ENCODE data around the gene ADCY9. TPM values are rescaled to one million over a fixed set of nuclear protein-coding genes. Genes with fewer than 3 reads are reported as not detected.

Gene ADCY9
- total and polyA plus RNA-seq, 12 donors, result 11.5 to 57.6 (median 42.7) TPM

DNA sequence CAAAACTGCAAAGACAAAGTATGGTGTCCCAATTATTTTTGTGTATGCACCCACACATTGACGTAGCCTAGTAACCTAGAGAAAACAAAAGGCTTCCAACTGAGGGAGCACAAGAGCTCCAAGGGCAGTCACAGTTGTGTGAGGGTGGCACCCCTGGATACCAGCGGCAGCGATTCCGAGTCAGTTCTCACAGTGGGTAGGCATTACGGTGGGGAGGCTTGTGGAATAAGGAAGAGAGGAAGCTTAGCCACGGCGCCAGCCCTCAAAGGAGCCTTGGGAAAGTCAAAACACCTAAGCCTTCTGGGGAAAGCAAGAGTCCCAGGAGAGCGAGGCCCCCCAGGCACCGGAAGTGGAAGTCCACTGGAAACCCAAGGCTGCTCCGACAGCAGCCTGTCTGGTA is 31.0 kb upstream of the ADCY9 start:
- intact Hi-C loops (cut with DNase I), result no loop called here
- DNase-seq (no peak), ATAC-seq (no peak)
- Histone ChIP-seq H3K27ac (no peak overlapping the region), H3K4me1 (no peaks in the 10 kb centered on the region), H3K9me3 (peaks cover 0 to 6% (median 0%) of the 10 kb centered on the region in 11 donors), H3K4me3 (no peak overlapping the region), H3K36me3 (no peaks in the 10 kb centered on the region), H3K27me3 (no peaks in the 10 kb centered on the region)
- 91 to 93% methylated on average over 9 to 10 of the region's 10 CpGs for WGBS, 2 donors
- TF ChIP-seq CTCF (IDR thresholded peaks at IDR 0.05), result no peak

DNA sequence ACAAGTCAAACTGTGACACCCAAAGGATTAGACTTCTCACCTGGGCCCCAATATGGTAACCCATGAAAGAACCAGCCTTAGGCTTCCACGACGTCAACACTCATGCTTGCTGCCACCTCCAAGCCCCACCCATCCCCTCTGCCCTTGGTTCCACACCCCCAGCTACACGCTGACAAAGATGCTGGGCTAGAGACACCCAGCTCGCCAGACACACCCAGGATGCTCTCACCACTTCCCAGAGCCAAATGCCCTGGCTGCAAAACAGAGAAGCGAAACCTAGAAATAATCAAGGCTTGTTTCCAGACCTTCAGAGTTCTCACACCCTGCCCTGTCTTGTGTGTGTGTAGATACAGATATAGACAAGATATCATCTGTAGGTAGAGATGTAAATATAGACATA is 26.0 kb upstream of the ADCY9 start:
- TF ChIP-seq CTCF (IDR thresholded peaks at IDR 0.05), result no peak
- no peaks in the 10 kb centered on the region for H3K4me1 ChIP-seq
- no peaks in the 10 kb centered on the region for H3K36me3 ChIP-seq
- intact Hi-C loops (cut with DNase I), result no loop called here
- no peak for ATAC-seq
- no peak for DNase-seq
- 74 to 80% methylated on average over 5 of the region's 5 CpGs for WGBS, 2 donors
- H3K27ac ChIP-seq, result no peak overlapping the region
- peaks cover 0 to 6% (median 0%) of the 10 kb centered on the region in 11 donors for H3K9me3 ChIP-seq
- H3K4me3 ChIP-seq, result no peak overlapping the region
- no peaks in the 10 kb centered on the region for H3K27me3 ChIP-seq

DNA sequence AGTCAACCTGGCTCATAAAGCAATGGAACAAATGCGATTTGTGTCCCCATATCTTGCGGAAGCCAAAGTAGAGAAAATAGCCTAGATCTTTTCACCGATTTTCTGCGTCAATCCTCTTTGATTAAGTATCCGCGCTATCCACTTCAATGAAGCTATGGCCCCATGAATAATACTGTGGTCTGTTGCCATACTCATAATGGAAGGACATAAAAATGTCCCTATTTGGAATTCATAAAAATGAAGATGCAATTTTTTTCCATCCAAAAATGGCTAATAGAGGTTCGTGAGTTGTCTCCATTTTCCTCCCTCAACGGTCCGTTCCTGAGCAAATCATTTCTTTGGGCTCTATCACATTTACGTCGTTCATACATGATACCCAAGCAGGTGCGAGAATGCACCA is 25.4 kb upstream of the ADCY9 start:
- Histone ChIP-seq H3K27me3 (no peaks in the 10 kb centered on the region), H3K4me3 (no peak overlapping the region), H3K4me1 (no peaks in the 10 kb centered on the region), H3K27ac (no peak overlapping the region), H3K36me3 (no peaks in the 10 kb centered on the region), H3K9me3 (peaks cover 0 to 6% (median 0%) of the 10 kb centered on the region in 11 donors)
- 96% methylated on average over 12 of the region's 12 CpGs for WGBS, 2 donors
- no peak for TF ChIP-seq CTCF (IDR thresholded peaks at IDR 0.05)
- intact Hi-C loops (cut with DNase I), result no loop called here
- DNase-seq (no peak), ATAC-seq (no peak)

DNA sequence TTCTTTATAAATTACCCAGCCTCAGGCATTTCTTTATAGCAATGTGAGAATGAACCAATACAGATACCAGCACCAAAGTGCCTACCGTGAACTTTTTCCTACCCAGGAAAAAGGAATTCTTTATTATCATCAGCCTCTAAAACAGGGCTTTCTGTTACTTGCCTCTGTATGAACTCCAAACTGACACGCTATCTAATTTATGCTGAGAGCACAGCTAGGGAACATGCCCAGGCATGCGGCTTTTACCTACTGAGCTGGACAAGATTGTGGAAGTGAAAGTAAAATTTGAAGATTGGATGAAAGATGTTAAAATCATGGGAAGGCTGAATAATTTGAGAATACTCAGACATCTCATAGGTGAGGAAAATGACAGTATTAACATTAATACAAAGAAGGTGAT is 24.4 kb upstream of the ADCY9 start:
- WGBS, 2 donors, result 86 to 87% methylated on average over 3 of the region's 3 CpGs
- H3K27ac ChIP-seq, result no peak overlapping the region
- ATAC-seq, result no peak
- no peak for DNase-seq
- H3K36me3 ChIP-seq, result no peaks in the 10 kb centered on the region
- no peak overlapping the region for H3K4me3 ChIP-seq
- H3K4me1 ChIP-seq, result no peaks in the 10 kb centered on the region
- H3K9me3 ChIP-seq, result peaks cover 0 to 6% (median 0%) of the 10 kb centered on the region in 11 donors
- intact Hi-C loops (cut with DNase I), result no loop called here
- no peaks in the 10 kb centered on the region for H3K27me3 ChIP-seq
- no peak for TF ChIP-seq CTCF (IDR thresholded peaks at IDR 0.05)

DNA sequence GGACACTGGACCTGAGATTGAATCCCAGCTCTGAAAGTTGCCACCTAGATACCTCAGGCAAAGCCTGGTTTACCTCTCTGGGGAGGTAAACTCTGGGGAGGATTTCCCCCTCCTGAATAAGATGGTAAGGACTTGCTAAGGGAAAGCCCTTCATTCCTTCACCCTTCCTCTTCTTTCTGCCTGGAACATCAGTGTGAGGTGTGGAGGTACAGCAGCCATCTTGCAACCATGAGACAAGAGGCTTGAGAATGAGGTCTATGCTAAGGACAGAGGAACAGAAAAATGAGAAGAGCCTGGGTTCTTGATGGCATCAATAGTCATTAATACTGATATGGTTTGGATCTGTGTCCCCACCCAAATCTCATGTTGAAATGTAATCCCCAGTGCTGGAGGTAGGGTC is 23.7 kb upstream of the ADCY9 start:
- Histone ChIP-seq H3K27me3 (no peaks in the 10 kb centered on the region), H3K27ac (no peak overlapping the region), H3K4me3 (no peak overlapping the region), H3K4me1 (no peaks in the 10 kb centered on the region), H3K9me3 (peaks cover 0 to 6% (median 0%) of the 10 kb centered on the region in 11 donors), H3K36me3 (no peaks in the 10 kb centered on the region)
- intact Hi-C loops (cut with DNase I), result no loop called here
- ATAC-seq (no peak), DNase-seq (no peak)
- no peak for TF ChIP-seq CTCF (IDR thresholded peaks at IDR 0.05)
